SK-N-SH treated with all-trans-retinoic acid at 6 μM for 48 hours (cell line): ENCODE results near the gene BHLHA15.

Experiments used
- ESRRG ChIP-seq: fragments of 250-450 bp; sonication (Bioruptor Pico); IDR thresholded peaks from 2 replicates; pipeline ENCODE4 v1.6.1; 2021; ENCODE audit warnings: mild to moderate bottlenecking
- SNAI2 ChIP-seq: fragments of 250-450 bp; sonication (Bioruptor Pico); IDR thresholded peaks from 2 replicates; pipeline ENCODE4 v1.5.0; 2020; ENCODE audit warnings: mild to moderate bottlenecking, moderate library complexity
- ZFP3 ChIP-seq: fragments of 250-450 bp; sonication (Bioruptor Pico); IDR thresholded peaks from 2 replicates; pipeline ENCODE4 v1.5.0; 2020; ENCODE audit warnings: mild to moderate bottlenecking, moderate library complexity
- ZNF8 ChIP-seq: fragments of 450-650 bp; formaldehyde crosslinking; IDR thresholded peaks from 2 replicates; pipeline ENCODE4 v1.5.0; 2020; ENCODE audit warnings: mild to moderate bottlenecking, moderate library complexity
- TF ChIP-seq, protein P1 (sequence below): fragments of 250-450 bp; sonication (Bioruptor Pico); IDR thresholded peaks from 2 replicates; pipeline ENCODE4 v1.8.0; 2020; ENCODE audit warnings: mild to moderate bottlenecking, moderate library complexity, borderline replicate concordance

DNA sequence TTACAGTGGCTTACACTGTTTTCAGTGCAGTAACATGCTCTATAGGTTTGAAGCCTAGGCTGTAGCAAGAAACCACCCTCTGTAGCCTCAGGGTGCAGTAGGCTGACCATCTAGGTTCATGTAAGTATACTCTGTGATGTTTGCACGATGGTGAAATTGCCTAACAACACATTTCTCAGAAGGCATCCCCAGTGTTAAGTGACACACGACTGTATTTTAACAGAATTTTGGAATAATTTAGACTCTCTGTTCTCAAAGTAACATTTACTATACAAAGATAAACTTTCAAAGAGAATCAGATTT is 44.6 kb upstream of the BHLHA15 start:
- TF ChIP-seq, protein P1, sequence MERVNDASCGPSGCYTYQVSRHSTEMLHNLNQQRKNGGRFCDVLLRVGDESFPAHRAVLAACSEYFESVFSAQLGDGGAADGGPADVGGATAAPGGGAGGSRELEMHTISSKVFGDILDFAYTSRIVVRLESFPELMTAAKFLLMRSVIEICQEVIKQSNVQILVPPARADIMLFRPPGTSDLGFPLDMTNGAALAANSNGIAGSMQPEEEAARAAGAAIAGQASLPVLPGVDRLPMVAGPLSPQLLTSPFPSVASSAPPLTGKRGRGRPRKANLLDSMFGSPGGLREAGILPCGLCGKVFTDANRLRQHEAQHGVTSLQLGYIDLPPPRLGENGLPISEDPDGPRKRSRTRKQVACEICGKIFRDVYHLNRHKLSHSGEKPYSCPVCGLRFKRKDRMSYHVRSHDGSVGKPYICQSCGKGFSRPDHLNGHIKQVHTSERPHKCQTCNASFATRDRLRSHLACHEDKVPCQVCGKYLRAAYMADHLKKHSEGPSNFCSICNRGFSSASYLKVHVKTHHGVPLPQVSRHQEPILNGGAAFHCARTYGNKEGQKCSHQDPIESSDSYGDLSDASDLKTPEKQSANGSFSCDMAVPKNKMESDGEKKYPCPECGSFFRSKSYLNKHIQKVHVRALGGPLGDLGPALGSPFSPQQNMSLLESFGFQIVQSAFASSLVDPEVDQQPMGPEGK: no peak
- TF ChIP-seq ZFP3 (CRISPR knock-in tag) (no peak), ZNF8 (CRISPR knock-in tag) (no peak), ESRRG (CRISPR knock-in tag) (no peak), SNAI2 (no peak)
